ENCODE data around the gene HOXD11.

Gene HOXD11

DNA sequence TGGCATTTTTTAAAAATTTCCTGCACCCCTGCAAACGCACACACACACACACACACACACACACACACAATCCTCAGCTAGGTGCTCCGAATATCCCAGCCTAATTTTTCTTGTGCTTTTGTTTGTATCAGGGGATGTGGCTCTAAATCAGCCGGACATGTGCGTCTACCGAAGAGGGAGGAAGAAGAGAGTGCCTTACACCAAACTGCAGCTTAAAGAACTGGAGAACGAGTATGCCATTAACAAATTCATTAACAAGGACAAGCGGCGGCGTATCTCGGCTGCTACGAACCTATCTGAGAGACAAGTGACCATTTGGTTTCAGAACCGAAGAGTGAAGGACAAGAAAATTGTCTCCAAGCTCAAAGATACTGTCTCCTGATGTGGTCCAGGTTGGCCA, 12.7 kb upstream of the HOXD11 start:
- DNase-seq = no peak

DNA sequence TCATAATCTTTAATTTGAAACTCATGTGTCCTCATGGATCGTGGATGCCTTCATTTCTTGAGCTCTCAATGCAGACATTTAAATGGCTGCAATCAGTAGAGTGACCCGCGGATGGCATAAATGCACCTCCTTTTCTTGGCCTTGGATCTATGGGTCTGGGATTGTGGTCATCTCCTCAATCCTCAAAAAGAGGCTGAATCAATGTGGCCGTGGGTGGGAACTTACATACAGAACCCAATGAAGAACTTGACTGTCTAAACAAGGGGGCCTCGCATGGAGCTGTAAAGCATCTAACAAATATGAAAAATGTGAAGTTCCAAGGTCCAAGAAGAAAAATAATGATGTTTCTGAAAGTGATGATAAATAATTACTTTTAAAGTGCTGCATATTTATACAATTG, 11.7 kb upstream of the HOXD11 start:
- DNase-seq = no peak

DNA sequence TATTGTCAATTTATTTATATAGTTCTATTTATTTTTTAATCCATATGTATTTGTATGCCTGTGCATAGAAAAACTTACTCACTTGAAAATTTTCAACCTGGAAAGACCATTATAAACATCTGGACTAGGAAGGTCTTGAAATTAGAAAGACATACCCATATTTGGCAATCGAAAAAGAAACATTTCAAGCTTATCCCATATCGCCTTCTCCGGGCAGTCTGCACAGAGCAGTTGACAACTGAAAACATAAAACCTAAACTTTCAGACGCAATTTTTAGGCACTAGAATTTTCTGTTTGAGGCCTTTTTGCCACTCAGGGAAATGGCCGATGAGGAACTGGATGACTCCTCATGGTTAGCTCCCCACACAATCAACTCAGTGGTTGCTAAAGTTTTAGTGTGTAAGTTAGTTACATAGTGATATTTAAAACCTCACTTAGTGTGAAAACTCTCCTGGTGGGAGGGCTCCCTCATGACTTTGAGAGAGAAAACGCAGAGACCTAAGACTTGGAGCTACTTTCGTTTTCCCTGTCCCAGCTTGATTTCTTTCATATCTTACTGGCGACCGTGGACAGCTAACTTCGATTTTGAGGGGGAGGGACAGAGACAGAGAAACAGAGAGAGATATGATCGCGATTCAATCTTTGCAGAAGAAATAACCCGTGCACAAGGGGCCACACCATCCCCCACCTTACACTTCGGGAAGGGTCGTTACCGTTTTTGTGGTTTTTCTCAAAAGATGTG, 10.7 kb upstream of the HOXD11 start:
- DNase-seq = no peak

DNA sequence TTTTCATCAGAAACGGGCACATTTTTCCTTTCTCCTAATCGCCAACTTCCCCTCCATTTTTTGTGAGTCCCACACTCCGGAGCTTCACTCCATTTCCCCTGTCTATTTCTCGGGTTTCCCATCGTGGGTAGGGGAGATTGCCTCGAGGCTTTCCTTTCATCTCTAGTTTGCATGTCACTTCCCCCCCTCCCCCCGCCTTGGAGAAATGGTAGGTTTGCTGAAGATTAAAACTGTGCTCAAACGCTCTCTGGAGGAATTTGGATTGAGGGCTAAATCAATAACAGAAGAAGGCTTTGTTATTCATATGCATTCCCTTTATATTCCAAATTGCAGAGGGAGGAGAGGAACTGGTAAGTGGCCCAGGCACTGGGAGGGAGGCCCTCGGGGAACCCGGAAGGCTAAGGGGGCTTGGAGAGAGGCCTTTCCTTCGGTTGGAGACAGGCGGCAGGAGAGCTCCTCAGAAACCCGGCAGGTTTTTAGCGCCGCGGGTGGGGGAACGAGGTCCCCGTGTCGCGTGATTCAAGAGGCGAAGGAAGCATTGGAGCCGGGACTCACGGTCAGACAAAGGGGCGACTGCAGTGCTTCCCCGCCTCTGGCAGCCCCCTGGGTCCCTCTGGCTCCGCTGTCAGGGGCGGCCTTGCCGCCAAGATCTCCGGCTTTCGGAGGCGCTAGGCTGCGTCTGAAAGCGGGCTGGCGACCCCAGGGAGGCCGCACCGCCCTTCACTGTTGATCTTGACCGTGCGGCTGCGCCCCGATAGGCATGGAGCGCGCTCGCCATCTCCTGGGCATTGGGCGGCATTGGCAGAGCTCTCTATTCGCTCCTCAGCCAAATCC, 9.9 kb upstream of the HOXD11 start:
- DNase-seq = peak; percentile 86

DNA sequence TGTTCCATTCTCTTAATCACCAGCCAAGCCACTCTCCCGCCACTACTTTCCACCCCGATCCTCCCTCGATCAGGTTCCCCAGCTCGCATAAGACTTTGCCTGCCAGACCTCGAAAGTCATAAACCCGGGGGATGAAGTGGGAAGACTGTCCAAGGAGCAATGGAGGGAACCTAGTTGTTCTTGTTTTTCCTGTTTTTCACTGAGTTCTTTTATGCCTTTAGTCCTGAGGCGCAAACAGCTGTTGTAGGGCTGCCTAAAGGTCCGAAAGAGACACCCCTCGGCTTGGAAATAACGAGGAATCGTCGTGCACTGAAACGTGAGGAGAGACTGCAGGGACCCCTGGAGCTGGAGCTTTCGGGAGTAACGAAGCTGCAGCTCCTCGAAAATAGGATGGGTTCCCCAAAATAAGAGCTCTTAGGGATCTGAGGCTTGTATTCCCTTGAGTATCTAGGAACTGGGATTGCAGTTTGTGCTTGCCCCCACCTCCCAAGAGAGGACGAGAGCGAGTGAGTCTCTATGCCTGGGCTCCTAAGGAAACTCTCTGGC, 9.2 kb upstream of the HOXD11 start:
- DNase-seq = no peak

DNA sequence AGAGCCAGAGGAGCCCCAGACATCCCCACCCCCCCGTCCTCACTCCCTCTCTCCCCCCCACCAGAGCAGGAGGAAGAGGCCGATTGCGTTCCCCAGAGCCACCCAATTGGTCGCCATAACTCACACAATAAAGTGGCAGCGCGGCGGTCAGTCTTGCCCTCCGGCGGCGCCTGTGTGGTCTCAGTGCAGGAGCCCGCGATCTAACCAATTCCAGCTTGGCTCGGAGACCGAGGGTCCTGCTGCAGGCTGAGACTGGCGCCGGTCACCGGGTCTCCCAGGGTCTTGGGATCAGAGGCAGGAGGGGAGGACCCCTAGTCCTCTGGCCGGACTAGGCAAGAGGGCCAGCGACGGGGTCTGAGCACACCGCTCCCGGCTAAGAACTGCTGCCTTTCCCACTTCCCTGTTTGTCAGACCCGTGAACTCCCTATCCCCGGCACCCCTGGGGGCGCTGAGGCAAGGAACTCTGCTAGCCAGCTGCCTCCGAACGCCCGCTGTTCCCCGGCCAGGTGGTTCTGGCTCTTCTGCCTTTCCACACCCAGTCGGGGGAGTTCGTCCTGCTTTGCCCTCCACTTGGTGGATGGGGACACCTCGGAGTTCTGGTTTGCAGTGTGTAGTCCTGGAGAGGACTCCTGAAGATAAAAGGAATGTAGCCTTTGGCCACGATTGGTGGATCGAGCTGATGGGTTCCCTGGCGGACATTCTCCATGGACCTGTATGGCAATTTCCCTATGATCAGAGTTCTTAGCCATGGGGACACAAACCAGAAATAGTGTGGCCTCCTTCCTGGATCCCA, 8.5 kb upstream of the HOXD11 start:
- no peak for DNase-seq

DNA sequence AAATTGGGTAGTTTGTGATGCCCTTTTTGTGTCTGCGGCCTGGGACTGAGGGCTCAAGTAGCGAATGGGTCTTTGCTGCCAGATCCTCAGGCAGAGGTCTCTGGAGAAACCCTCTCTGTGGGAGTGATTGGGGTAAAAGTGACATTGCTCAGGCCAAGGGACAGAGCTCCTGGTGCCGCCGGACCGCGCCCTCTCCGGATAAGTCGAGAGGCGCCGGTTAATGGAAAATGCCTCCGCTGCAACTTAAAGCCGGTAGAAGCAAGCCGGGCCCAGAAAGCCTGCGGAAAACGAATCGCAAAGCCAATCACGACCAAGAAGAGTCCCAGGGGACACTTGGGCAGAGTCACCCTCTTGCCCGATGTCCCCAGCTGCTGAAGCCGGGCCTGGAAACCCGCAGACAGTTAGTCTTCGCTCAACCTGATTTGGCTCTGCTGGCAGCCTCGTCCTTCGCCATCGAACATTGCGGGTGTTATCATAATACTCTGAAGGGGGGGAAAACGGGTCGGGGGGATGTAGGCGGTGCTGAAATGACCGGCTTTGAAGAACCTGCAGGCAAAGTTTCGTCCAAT, 7.8 kb upstream of the HOXD11 start:
- DNase-seq = no peak

DNA sequence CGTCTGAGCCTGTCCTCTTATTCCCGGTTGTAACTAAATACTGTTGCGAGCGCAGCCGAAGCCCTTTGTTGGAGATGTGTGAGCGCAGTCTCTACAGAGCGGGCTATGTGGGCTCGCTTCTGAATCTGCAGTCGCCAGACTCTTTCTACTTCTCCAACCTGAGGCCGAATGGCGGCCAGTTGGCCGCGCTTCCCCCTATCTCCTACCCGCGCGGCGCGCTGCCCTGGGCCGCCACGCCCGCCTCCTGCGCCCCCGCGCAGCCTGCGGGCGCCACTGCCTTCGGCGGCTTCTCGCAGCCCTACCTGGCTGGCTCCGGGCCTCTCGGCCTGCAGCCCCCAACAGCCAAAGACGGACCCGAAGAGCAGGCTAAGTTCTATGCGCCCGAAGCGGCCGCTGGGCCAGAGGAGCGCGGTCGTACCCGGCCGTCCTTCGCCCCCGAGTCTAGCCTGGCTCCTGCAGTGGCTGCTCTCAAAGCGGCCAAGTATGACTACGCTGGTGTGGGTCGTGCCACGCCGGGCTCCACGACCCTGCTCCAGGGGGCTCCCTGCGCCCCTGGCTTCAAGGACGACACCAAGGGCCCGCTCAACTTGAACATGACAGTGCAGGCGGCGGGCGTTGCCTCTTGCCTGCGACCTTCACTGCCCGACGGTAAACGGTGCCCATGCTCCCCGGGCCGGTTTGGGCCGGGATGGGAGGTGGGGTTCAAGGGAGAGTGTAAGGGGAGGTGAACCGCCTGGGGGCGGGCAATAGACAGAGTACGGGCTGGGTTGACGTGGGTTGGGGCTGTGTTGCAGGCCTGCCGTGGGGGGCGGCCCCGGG, 7.1 kb upstream of the HOXD11 start, which contains the start of gene HOXD12:
Gene HOXD12 (plus strand): TSS at position 68 of the 819 bp plus-strand sequence. CDS start 7 bp downstream, at position 75.
- DNase-seq = no peak

DNA sequence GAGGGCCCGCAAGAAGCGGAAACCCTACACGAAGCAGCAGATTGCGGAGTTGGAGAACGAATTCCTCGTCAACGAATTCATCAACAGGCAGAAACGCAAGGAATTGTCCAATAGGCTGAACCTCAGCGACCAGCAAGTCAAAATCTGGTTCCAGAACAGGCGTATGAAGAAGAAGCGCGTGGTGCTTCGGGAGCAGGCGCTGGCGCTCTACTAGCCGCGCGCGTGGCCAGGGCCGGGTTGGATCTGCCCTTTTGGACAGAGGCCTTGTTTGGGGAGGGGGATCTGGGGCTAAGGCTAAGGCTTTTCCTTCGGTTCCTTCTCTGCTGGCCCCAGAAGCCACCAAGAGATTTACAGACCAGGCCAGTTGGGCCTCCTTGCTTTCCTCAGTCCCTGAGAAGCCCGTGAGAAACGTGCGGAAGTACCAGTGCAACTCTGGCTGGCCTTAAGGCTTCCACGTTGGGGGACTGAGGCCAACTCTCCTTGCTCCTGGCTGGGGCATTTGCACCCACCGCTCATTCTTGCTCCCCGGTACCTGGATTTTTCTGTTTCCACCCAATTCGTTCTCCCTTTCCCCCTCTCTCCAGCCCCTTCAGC, 6.4 kb upstream of the HOXD11 start:
- DNase-seq = no peak

DNA sequence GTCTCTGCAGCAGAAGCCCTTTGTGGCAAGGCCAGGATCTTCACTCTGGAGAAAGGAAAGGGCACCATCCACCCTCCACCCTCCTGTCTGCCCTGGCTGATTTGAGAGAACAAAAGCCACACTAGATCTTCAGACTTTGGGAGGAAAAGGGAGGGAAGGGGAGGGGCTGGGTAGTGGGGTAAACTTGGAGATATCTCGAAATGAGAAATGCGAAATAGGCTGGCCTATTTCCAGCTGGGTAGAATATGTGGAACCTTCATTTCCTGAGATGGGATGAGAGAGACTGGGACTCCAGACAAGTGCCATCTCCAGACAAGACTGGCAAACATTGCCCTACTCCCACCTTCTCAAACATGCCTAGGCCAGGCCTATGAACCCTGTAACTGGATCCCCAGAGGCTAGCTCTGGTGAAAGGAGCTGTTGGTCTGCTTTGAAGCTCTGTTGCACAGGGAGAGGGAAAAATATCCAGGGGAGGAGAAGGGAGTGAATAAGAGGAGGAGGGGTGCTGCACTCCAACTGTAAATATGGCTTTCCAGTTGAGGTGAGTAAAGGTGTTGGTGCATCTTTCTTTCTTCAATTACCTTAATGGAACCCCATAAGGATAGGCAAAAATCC, 5.8 kb upstream of the HOXD11 start:
- DNase-seq = no peak

DNA sequence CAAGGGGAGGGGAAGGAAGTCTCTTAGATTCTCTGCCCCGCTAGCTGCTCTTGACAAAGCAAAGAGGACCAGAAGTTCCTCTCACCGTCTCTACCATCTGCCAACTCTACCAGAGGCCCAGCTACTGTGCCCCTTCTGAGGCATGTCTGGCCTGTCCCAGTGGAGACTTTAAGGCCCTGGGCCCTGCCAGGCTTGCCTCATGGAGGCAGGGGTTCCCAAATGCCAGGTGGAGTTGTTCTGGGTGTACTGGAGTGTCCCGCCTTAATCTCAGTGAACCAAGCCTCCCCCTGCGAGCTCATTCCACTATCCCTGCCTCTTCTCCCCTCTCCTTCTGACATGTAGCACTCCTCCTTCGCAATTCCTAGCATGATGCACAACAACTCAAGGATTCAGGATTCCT, 5.2 kb upstream of the HOXD11 start:
- no peak for DNase-seq

DNA sequence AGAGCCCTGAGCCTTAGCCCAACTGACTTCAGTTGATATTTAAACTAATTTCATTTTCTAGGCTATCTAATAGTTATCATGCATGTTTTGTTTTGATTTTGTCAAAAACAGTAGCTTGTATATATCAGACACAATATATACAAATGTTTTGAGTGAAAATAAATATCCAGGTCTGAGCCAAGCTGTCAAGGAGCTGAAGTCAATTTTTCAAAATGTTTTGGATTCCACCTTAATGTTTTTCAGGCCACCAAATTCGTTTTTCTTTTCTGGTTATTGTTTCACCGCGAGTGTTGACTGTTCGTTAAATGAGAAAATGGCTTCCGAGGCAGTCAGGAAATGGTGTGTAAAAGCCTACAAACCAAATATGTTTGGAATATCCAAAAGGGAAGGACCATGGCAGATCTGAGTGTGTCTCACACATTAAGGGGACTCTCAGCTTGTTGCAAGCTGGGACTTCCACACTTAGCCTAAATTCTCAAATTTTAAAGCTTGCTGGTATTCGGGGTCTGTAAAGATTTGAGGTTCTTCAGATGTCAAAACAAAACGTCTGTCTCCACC, 4.7 kb upstream of the HOXD11 start:
- no peak for DNase-seq

DNA sequence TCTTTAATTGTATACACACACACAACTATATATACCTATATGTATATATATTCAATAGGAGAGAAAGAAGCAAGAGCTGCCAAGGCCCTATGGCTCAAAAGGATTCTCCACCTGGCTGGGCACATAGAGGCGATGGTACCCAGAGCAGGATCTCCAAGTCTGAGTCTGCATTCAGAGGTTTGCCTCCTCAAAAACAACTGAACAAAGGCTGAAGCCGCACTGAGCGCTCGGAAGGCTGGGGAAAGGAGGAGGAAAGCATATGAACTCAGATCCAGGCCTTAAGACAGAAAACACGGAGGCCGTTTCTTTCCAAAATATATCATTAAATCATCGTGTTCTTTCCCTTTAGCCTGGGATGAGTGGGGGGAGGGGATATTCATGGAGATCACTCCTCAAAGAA, 3.9 kb upstream of the HOXD11 start:
- no peak for DNase-seq

DNA sequence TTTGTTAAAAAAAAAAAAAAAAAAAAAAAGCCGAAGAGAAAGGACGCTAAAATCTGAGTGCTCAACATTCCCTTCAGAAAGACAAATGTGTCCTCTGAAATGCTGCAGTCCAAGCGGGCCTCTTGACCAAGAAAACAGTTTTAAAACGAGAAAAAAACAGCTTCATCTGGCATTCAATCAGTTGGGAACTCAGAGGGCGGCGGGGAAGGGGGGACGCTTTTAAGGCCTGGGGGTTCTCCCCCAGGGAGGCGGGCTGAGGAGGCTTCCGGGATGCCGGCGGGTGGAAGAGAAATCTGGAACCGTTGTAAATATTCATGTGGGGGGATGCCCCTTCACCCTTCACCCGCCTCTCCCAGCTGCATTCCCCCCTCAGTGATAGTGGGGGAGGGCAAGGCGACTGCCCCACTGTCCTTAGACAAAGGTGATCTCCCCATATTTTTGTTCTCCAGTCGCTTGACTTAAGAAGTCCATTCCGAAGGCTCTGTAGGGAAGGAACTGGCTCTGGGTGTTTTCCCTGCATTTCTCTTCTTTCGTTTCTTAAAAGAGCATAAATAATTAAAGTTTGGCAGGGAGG, 3.3 kb upstream of the HOXD11 start:
- DNase-seq = no peak

DNA sequence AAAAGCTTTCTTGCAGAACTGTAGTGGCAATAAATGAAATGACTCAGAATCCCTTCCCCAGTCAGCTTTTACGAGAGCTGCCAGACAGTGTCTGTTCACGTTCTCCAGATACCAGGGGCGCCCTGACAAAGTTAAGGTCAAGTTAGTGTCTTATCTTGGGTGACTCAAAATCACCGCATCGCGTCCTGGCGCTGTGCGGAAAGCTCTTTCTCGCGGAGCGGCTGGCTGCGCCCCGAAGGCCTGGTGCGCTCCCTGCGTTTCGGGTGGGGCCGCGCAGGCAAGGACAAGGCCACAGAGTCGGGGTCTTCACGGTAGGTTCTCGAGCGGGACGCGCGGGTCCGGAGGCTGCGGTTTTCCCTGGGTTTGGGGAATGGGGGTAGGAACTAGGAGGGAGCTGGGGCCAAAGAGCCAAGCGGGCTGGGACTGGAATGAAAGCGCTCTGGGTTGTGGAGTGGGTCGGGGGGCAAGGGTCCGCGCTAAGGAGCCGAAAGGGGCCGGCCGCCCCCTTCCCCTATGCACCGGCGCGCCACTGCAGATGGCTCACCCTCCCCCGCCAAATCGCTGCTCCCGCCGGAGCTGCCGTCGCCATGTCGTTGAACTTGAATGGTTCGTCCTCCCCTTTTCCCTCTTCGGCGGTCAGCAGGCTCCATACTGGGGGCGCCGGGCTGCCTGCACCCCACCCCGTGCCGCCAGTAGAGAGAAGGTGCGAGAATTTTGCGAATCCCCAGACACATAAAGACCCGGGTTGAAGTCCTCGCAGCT, 2.6 kb upstream of the HOXD11 start:
- DNase-seq = no peak

DNA sequence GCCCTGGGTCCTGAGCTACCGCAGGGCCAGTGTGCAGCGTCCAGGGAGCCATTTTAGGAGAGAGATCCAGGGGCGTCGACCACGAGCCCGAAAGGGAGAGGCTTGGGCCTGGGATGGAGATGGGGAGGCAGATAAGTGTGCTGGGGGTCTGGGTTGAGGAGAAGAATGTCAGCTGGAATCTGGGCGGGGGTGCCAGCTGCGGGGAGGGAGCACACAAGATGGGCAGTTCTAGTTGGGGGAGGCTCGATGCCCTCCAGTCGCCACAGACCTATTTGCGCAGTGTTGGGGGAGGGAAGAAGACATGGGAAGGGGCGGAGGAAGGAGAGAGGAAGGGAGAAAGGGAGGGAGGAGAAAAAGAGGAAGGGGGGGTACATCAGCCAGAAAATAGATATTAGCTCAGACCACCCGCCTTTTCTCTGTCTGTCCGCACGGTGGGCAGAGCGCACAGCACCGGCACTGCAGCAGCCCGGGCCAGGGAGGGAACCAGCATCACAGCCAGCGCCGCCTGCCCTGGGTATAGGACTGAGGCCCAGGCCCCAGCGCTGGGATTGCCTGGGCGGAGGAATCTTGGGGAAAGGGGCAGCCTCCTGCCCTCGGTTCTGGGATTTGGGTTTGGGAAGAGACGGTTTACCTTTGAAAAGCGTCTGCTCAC, 1.9 kb upstream of the HOXD11 start:
- no peak for DNase-seq

DNA sequence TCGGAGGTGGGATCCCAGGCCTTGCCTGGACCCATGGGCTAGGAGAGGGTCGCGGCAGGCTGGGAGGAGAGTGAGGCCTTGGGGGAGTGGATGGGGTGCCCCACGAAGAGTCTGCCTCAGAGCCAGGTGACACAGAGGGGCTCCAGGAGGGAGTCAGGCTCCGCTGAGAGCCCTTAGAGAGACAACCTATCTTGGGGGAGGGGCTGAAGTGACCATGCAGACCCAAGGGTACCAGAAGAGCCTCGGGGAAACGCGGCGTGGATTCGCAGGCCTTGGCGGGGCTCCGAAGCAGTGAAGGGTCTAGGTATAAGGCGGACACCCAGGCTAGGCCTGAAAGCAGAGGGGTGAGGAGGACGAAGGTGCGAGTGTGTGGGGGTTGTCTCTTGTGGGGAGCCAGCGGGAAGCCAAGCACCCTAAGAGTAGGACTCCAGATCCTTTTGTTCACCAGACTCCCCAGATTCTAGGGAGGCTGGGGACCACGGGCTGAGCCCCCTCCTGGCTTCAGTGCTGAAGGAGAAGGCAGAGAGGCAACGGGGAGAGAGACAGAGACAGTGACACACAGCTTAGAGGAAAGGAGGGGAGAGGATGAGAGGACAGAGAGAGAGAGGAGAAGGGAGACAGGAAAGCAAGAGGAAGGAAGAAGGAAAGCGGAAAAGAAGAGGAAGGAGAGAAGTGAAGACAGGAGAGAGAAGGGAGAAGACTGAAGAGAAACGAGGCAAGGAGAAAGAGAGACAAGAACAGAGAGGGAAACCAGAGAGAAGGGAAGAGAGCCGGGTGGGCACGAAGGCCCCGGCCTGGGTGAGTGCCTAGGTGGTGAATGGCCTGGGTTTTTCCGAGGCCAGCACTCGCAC, 1.1 kb upstream of the HOXD11 start:
- DNase-seq = no peak

DNA sequence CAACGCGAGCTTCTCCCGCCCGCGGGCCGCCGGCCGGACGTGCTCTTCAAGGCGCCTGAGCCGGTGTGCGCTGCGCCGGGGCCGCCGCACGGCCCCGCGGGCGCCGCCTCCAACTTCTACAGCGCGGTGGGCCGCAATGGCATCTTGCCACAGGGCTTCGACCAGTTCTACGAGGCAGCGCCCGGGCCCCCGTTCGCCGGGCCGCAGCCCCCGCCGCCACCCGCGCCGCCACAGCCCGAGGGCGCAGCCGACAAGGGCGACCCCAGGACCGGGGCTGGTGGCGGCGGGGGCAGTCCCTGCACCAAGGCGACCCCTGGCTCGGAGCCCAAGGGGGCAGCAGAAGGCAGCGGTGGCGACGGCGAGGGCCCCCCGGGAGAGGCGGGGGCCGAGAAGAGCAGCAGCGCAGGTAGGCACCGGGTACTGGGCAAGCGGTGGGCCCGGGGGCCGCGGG, 676 bp downstream of the HOXD11 start:
- DNase-seq = peak; percentile 23
